Measurements from ENCODE around the gene SIK1. TPM values are rescaled to one million over a fixed set of nuclear protein-coding genes. Genes with fewer than 3 reads are reported as not detected.
"Not testable (repeated sequence)": the region's sequence is repeated elsewhere in the genome, so short reads cannot be mapped to it uniquely, and the experiment has no call there.

SIK1 gene
- total RNA-seq, 1 donor from 2014 or later: 4.9 TPM

DNA sequence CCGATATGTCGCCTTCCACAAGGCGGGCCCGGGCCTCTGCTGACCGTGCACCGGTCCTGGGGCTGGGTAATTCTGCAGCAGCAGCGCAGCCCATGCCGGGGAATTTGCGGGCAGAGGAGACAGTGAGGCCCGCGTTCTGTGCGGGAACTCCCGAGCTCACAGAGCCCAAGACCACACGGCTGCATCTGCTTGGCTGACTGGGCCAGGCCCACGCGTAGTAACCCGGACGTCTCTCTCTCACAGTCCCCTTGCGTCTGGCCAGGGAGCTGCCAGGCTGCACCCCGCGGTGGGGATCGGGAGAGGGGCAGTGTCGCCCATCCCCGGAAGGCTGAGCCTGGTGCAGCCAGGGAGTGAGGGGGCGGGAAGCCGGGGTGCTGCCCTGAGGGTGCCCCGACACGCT, 27.8 kb downstream of the SIK1 start:
- DNase-seq (ENCODE audit: low spot score); intact Hi-C loops (cut with DNase I): not testable (repeated sequence)

DNA sequence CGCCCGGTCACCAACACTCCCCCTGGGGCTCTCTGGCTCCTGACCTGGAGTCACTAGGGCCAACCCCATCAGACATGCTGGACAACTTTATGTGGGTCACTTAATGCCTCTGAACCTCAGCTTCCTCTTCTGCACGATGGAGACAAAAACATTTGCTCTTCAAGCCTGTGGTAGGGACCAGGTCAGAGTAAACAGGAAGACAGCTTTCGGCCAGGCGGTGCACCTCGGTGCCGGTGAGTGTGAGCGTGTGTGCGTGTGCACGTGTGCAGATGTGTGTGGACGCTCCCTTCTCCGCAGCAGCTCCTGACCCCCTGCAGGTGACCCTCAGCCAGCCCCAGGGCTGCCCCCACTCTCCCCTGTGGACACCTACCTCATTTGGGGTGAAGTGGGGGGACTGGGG, 28.4 kb downstream of the SIK1 start:
- DNase-seq (ENCODE audit: low spot score); intact Hi-C loops (cut with DNase I): not testable (repeated sequence)

DNA sequence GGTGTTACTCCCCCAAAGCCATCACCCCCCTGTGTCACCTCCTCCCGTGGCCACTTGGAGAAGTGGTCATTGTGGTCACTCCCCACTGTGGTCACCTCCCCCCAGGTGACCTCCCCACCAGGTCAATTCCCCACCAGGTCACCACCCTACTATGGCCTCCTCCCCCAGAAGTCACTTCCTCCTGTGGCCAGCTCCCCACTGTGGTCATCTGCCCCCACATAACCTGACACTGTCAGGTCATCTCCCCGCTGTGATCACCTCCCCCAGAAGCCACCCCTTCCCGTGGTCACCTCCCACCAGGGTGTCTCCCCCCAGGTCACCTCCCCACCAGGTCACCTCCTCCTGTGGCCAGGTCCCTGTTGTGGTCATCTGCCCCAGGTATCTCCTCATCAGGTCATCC, 28.9 kb downstream of the SIK1 start:
- DNase-seq (ENCODE audit: low spot score); intact Hi-C loops (cut with DNase I): not testable (repeated sequence)

DNA sequence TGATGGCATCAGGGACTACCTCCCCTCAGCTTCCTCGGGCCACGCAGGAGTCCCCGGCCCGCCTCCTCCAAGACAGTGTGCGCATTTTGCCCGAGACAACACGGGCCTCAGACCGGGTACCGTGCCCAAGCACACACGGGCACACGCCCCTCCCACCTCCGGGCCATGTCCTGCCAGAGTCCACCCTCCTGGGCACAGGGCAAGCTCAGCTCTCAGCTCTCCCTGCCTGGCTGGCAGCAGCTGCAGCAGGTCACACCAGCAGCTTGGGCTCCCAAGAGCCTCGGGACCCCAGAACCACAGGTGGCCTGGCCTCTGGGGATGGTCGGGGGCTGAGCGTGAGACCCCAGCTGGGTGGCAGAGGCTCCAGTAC, 29.5 kb downstream of the SIK1 start:
- intact Hi-C loops (cut with DNase I): not testable (repeated sequence)

DNA sequence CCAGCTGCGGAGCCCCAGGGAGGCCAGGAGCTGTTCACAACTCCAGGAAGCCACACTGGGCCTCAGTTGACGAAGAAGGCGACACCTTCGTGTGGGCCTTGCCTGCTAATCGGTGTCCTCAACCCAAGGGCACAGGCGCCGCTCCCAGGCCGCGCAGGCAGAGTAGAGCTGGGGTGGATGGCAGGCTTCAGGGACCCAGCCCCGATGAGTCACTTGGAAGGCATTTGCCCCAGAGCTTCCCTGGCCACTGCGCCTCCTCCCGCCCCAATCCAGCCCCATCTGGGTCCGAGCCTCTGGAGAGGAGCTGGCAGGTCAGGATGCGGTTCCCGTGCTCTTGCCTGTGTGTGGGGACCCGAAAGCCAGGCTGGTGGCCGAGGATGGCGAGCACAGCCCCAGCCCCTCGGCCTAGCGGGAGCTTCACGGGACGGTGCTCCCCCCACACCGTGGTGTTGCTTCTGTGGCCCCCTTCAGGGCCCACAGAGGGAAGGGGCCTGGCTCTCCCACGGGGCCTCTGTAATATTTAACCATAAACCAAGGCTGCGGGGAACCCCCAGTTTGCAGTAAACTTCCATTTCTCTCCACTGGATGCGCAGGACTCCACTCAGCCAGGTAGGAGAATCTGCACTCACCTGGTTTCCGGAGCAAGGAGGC, 30.0 kb downstream of the SIK1 start:
- intact Hi-C loops (cut with DNase I); DNase-seq (ENCODE audit: low spot score): not testable (repeated sequence)

More for the DNA sequence above, 29.5 kb downstream of the SIK1 start:
- DNase-seq (ENCODE audit: low spot score): not testable (repeated sequence)

DNA sequence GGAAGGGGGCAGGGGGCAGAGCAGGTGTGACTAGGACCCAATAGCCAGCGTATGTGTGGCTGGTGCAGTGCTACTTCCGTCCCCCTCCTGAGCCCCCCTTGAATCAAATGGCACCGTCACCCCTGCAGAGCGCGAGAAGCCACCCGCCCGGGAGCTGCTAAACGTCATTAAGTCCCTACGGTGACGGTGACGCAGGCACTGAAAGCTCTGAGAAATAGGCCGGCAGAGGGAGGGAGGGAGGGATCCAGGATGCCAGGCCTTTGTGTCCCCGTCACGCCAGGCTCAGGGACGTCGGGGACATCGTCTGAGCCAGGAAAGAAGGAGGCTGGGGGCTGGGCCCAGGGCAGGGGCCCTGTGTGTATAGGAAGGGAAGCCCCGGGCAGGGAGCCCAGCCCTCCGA, 43.6 kb downstream of the SIK1 start:
- DNase-seq (ENCODE audit: low spot score); intact Hi-C loops (cut with DNase I): not testable (repeated sequence)

DNA sequence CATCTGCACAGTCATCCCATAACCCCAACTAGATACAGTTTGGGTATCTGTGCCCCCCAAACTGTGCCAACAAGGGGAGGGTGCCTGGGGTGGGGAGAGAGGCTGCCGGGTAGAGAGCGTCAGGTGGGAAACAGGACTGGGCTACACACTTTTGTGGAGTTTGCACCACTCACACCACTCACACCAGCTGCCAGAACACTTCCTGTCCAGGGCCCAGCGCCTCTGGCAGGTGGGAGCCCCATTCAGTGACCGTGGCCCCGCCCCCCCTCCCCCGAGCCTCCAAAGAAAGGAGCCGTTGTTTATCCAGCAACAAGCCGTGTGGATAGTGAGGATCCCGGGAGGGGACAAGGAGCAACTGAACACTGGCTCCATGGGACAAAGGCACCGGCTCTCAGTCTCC, 44.0 kb downstream of the SIK1 start:
- DNase-seq (ENCODE audit: low spot score); intact Hi-C loops (cut with DNase I): not testable (repeated sequence)

DNA sequence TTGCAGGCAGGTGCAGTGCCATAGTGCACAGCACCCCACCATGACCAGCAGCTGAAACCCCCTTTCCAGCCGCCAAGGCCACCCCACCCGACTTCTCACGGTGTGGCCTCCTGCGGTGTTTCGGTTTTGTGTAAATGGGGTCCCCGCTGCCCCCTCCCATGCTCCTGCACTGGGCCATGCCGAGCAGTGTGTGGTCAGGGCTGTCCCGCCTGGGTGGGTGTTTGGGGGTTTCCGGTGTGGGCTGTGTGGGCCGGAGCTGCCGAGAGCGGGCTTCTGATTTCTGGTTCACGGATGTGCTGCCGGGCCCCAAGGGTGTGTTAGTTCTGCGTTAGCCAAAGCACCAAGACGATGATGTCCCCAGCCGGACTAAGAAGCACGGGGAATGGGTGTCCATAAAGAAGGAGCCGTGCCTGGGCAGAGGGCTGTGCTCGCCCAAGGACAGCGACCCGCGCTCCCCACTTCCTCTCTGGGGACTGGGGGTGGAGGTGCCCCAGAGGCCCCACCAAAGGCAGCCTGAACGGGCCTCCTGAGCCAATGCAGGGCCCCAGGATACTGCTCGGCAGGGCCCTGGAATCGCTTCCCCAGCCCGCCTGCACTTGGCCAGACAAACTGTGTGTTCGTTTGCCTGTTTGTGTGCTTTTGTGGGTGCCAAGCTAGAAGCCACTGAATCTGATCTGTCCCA, 45.9 kb downstream of the SIK1 start:
- intact Hi-C loops (cut with DNase I); DNase-seq (ENCODE audit: low spot score): not testable (repeated sequence)

DNA sequence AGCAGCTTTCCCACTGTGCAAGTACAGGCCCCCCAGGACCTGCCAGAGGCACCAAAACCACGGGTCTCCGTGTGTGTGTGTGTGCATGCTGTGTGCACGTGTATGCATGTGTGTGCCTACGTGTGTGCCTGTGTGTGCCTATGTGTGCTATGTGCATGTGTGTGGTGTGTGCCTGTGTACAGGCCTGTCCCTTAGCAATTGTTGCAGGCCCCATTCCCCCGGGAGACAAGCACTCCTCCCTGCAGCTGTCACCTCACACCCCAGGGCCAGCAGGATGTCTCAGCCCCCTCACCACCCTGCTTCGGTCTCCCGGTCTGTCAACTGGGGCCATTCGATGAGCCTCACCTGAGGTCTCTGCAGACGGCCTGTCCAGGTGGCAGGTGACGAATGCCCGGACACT, 46.6 kb downstream of the SIK1 start:
- DNase-seq (ENCODE audit: low spot score); intact Hi-C loops (cut with DNase I): not testable (repeated sequence)

DNA sequence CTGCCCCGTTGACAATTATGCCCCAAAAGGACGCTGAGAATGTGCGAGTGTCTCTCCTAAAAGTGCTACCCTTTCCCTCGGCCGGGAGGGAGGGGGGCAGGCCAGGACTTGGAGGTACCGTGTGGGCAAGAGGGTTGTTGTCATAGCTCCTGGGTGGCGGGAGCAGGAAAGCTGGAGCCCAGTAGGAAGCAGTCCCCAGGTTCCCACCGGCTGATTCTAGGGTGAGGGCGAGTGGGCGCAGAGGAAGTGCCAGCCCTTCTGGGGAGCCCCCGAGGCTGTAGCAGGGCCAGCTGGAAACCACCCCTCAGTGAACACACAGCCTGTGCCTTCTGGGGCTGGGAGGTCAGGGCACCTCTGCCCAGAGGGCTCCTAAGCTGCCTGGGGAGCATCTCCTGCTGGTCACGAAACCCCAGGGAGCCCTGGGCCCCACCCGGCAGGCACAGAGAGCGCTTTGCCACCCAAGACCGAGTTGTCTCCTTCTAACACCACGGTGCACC, 47.3 kb downstream of the SIK1 start:
- DNase-seq (ENCODE audit: low spot score); intact Hi-C loops (cut with DNase I): not testable (repeated sequence)

DNA sequence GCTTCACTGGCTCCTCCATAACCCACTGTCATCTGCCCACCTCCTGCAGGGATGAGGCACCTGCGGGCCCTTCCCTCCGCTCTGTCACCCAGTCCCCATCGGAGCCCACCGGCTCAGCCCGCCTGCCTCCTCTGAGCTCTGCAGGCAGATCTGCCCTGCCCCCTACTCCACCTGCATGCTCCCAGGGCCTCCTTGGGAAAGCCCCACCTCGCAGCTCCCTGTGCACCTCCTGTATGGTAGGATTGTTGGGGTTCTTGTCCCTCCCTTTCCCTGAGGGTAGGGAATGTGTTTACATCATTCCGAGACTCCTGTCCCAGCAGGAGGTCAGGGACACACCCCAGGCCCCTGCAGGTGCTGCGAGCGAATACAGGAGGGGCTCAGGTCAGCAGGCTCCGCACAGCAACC, 50.5 kb downstream of the SIK1 start:
- intact Hi-C loops (cut with DNase I): no loop called here
- no peak for DNase-seq (ENCODE audit: low spot score)

DNA sequence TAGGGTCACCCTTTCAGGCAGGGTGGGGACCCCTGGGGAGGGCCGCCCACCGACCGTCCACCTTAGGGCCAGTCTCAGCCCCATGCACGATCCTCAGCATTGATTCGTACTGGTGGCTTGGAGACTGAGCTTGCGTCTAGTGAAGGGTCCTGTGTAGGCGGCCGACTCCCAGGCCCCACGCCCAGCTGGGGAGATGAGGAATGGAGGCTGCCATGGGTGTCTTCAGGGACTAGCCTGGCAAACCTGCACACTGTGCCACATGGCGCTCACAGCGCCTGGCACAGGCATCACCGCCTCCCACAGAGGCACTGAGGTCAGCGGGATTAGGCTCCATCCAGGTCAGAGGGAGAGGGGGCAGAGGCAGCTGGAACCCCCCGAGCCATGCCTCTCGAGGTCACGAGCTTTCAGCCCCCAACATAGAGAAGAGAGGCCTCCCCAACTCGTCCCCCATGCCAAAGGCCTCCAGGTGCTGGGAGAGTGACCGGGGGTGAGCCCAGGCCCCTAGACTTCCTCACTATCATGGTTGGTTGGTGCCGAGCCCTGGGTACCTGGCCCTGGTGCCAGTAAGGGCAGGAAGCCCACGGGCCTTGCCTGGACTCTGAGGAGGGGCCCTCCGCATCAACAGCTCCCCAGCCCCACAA, 51.0 kb downstream of the SIK1 start:
- no peak for DNase-seq (ENCODE audit: low spot score)
- intact Hi-C loops (cut with DNase I): no loop called here

DNA sequence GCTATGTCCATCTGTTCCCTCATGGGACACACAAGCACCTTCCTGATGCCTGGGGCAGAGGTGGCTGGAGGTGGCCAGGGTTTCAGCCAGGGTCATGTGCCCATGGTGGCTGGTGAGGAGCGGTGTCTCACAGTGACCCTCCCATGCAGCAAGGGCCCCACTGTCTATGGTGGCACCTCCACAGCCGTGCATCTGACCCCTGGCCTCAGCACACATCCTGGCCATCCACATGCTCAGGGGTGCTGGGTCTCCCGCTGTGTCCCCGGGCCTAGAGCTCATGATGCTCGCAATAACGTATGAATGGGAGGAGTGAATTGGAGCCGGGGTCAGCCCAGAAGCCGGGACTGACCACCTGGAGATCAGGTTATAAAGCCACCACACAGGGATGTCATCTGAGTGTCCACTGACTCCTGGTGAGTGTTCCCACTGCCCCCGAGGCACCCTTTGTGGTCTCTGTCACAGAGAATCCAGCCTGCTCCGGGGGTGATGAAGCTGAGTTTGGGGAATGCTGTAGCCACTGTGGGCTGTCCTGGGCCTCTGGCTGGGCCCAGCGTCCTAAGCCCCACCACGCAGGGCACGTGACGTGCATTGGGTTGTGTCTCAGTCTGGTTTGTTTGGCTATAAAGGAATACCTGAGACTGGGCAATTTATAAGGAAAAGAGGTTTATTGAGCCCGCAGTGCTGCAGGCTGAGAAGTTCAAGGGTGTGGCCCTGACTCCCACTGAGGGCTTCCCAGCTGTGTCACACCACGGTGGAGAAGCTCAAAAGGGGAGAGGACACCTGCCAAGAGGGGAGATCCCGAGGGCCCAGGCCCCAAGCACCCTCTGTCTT, 51.7 kb downstream of the SIK1 start:
- intact Hi-C loops (cut with DNase I): no loop called here
- DNase-seq (ENCODE audit: low spot score): no peak

DNA sequence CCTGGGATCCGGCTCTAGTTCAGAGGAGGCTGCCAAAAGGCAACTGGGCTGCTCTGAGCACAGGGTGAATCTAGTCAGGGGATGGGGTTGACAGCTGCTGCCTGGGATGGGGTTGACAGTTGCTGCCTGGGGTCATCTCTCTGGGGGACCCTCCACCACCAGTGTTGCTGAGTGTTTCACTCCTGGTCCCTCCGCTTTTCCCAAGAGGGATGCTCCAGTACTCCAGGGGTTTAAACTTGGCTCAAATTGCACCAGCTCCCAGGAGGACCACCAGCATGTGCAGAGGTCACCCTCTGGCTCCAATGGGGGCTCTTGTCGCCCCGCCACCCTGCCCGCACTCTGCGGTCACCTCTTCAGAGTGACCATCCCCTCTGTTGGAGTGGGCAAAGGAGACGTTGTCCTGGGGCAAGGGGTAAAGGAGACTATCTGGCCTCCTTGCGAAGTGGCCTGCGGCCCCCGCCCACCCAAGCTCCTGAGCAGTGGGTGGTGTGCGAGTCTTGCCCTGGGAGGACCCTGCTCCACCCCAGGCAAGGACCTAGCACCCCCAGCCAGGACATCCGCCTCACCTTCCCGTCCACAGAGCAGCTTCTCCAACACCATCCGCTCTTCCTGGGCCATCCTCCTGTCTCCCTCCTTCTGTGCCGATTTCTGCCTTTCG, 52.6 kb downstream of the SIK1 start:
- no peak for DNase-seq (ENCODE audit: low spot score)
- intact Hi-C loops (cut with DNase I): no loop called here

DNA sequence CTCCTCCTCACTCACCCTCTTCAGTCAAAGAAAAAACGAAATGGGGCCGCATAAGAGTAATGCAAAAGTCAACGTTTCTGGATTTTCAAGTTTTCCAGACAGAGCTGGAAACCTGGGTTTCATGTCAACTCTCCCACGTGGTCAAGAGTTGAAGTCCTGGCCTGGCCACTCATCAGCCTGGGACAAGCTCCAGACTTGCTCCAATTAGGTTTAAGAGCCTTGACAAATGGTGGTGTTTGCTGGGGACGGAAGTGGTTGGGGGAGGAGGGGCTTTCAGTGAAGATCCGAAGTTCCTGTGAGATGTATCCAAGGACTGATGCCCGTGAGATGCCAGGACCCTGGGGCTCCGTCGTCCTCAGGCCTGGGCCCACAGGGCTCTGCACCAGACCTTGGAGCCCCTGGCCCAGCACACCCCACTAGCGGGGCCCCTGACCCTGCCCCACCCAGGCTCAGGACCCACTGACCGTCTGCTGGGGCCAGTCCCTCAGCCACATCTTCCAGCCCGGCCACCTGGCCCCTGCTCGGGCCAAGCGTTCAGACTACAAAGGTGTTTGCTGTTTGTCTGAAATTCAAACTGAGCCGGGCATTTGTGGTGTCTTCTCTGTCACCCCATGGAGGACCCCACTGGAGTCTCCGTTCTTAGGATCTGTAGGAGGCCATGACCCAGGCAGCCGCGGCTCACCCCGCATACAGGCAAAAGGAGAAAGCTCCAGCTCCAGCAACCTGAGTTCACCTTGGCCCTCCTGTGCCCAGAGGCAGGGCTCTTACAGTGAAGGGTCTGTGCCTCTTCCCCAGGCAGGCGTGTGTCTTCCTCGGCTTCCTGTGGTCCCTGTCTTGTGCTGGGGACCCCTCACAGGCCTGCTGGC, 53.3 kb downstream of the SIK1 start:
- DNase-seq (ENCODE audit: low spot score): no peak

DNA sequence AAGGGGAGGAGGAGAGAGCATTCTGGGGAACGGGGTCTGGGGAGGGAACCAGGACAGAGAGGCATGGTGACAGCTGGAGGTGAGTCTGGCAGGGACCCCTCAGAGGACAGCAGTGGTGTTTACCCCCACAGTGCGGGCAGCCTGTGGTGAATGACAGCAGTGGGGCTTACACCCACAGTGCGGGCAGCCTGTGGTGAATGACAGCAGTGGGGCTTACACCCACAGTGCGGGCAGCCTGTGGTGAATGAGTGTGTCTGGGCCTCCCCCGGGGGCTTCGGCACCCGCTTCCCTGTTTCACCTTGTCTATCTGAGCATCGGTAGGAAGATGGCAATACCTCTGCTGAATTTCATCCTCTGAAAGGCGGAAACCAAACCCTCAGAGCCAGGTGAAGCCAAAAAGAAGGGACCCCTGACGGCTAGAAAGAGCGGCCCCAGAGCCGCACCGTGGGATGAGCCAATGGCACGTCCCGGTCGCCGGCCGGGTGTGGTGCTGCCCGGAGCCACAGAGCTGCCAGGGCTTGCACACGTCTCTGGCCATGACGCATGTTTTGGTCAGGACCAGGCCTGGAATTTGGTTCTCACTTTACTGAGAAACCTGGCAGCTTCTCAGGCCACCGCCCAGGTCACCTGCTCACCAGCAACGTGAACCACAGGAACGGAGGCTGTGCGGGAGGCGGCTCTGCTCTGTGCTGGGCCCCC, 54.1 kb downstream of the SIK1 start:
- no peak for DNase-seq (ENCODE audit: low spot score)
- intact Hi-C loops (cut with DNase I): no loop called here

More for the DNA sequence above, 53.3 kb downstream of the SIK1 start:
- intact Hi-C loops (cut with DNase I): no loop called here

DNA sequence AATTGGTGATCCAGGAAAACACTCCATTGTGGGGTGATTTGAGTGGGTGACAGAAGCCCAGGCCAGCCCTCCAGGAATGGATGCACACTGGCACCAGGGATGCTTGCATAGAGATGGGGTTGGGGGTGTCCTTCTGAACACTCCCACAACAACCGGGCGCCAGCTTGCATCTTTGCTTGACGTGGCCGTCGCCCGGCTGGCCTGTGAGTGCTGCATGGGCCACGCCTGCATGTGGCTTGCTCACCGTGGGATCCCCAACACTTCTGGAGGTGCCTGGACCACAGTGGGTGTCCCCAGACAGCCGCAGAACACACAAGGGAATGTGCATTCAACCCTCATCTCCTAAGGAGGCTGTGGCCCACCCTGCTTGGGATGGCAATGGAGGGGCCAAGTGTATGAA, 55.1 kb downstream of the SIK1 start:
- intact Hi-C loops (cut with DNase I): no loop called here

More for the DNA sequence above, 55.1 kb downstream of the SIK1 start:
- DNase-seq (ENCODE audit: low spot score): no peak
